ENCODE results near the gene EMILIN1. TPM values are rescaled to one million over a fixed set of nuclear protein-coding genes. Genes with fewer than 3 reads are reported as not detected.

EMILIN1 gene
- total RNA-seq, 1 donor from 2014 or later, result 17.4 TPM

DNA sequence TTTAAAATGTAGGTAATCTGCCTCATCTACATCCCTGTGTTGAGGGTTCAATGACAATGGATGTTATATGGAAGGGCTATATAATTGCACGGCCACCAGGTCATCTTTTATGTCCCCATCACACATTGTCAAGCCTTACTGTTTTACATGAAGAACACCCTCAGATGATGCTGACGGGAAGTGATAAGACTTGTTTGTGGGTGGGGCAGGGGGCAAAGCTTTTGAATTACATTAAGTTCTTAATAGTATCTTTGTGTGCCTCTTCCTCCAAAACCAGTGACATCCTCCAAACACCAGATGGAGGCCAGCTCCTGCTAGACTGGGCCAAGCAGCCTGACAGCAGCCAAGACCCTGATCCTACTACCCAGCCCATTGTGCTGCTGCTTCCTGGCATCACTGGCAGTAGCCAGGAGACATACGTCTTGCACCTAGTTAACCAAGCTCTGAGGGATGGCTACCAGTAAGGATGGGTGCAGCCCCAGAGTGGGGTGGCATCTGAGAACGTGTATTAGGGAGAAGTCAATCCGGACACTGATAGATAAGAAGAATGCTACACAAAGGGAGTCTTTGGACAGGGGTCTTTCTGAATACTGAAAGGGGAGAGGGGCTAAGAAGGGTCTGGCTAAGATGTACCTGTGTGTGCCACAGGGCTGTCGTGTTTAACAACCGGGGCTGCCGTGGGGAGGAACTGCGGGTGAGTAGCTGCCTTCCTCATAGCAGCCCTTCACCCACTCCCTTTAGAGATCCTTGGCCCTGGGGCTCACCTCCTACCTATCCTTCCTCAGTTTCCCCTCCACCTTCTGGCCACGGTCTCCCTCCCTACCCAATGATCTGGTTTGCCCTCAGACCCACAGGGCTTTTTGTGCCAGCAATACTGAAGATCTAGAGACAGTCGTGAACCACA, 50.5 kb downstream of the EMILIN1 start:
- intact Hi-C loops (cut with DNase I), result no loop called here
- DNase-seq, result no peak
- no peak for ATAC-seq (ENCODE audit: poor library complexity)

DNA sequence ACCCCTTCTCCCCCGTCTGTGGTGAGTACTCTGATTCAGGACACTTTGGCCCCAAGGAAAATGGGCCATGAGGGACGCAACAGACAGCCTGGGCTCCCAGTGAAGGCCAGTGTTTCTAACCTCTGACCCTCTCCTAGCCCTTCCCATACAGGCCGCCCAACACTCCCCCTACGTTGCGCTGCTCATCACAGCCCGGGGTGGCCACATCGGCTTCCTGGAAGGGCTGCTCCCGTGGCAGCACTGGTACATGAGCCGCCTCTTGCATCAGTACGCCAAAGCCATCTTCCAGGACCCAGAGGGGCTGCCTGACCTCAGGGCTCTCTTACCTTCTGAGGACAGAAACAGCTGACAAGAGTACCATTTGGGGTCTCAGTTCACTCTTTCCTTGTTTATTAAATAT, 52.0 kb downstream of the EMILIN1 start:
- DNase-seq (no peak), ATAC-seq (ENCODE audit: poor library complexity) (no peak)
- intact Hi-C loops (cut with DNase I), result no loop called here

DNA sequence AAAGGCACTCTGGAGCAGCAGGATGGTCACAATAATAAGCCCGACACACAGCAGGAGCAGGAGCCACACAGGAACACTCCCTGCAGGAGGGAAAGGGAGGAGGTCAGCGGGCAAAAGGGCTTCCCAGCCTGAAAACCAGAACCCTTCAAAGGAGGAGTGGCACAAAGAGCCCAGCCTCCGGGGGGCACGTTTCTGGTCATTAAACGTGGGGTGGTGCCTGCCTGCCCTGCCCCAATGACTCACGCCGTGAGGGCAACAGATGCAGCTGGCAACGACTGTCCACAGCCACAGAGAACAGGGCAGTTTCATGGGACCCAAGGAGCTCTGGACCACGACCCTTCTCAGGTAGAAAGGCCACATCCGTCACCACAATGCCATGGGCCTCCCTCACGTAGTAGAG, 53.0 kb downstream of the EMILIN1 start:
- intact Hi-C loops (cut with DNase I), result no loop called here
- DNase-seq (no peak), ATAC-seq (ENCODE audit: poor library complexity) (no peak)

DNA sequence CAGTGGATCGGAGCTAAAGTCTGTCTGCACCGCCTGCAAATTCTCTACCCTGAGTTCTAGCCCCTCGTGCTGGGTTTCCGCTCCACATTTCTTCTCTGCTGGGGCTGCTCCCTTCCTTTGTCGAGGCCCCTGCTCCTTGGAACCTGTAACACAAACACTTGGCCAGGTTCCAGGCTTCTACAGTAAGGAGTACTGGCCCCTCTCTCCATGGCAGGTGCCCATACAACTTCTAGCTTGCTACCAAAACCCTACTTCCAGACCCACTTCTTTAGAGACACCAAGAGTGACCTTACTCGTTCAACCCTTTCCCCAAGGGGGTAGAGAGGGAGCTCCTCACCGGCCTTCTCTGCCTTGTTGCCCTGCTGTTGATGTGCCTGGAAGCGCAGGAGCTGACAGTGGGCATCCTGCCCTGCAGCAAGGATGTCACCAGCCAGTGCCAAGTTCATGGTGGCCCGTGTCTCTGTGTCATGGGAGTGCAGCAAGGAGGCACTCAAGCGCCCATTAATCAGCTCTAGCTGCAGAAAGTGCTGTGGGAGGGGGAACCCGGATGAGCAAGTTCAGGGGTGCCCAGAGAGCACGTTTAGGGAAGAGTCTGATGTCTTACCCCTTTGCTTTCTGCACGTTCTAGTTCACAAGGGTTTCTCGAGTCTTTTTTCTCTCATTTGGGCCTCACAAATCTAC, 54.9 kb downstream of the EMILIN1 start:
- intact Hi-C loops (cut with DNase I), result no loop called here
- ATAC-seq (ENCODE audit: poor library complexity), result no peak
- DNase-seq, result no peak

DNA sequence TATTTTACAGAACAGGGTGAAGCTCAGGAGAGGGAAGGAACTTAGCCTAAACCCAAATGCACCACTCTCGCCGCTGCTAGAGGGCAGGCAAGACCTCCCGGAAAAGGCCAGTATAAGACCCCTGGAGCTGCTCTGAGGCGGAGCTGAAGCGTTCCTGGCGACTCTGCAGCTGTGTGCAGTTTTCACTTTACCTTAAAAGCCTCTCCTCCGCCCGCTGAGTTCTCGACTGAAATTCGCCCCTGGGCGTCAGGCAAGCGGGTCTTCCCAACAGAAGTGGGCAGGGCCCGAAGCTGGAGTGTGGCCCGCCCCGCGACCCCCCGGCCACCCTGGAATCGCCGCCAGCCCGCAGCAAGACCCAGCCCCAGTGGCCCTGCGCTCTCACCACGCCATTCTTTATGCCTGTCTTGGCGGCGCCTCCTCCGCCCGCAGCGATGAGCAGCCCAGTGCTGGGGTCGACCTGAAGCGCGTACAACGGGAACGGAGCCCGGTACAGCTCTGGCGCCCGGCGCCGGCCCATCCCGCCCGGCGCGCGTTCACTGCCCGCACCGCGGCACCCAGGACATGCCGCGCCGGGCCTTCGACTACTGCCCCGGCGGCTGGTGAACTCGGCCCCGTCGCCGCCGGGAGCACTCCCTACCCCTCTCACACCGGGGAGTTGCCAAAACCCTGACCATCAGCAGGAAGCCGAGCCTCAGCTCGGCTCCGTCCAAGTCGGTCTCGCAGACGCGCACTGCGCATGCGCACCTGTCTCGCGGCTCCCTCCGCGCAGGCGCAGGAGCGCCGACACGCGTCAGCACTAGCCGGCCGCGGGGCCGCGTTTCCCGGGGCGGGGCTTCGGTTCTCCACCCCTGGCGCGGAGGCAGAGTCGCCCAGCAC, 55.7 kb downstream of the EMILIN1 start, which contains the start of gene PREB:
PREB (minus strand) TSS at position 732 of the 876 bp plus-strand sequence; CDS start at position 517, 215 bp downstream.
- intact Hi-C loops (cut with DNase I), result no loop called here
- peak; percentile 99 for DNase-seq
- peak; percentile 98 for ATAC-seq (ENCODE audit: poor library complexity)

DNA sequence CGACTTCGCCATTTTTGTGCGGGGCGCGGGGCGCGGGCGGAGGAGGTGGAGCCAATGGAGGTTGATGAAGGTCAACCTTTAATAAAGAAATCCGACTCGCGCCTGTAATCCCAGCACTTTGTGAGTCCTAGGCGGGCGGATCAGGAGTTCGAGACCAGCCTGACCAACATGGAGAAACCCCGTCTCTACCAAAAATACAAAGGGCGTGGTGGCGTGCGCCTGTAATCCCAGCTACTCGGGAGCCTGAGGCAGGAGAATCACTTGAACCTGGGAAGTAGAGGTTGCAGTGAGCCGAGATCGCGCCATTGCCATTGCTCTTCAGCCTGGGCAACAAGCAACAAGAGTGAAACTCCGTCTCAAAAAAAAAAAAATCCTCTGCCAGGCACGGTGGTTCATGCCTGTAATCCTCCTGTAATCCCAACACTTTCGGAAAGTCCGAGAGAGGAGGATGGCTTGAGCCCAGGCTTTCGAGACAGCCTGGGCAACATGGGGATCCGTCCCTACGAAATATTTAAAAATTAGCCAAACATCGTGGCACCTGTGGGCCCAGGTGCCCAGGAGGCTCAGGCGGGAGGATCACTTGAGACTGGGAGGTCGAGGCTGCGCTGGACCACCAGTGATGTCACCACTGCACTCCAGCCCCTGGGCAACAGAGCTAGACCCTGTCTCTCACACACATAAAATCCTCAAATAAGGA, 56.5 kb downstream of the EMILIN1 start:
- no peak for DNase-seq
- ATAC-seq (ENCODE audit: poor library complexity), result no peak
- intact Hi-C loops (cut with DNase I), result no loop called here

DNA sequence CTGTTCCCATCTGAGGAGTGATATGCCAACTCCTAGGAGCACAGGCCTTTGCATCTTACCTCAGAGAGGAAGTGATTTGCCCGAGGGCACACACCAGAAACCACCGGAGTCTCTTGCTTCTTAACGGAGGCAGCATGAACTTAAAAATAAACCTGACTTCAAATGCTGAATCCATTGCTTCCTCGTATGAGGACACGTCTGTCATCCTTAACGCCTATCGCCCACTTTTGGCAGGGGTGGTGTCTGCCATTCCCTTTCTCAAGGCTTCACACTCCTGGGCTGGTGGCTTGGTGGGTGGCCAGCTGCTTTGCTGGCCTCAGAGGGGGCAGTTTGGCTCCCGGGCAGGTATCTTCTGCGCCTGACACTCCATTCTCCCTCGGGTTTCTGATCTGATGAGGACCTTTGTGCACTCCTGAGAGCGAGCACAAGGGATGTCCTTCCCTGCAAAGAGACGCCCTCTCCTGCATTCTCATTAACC, 57.1 kb downstream of the EMILIN1 start:
- intact Hi-C loops (cut with DNase I), result no loop called here
- DNase-seq, result no peak

More for the DNA sequence above, 57.1 kb downstream of the EMILIN1 start:
- ATAC-seq (ENCODE audit: poor library complexity), result no peak

Other genes with a start within 250 kb of the EMILIN1 start
- gene DPYSL5, start 230.5 kb upstream of the EMILIN1 start, total RNA-seq, result not detected
- gene MAPRE3, start 108.0 kb upstream of the EMILIN1 start, total RNA-seq, result 57.9 TPM
- 28.2 TPM for gene TMEM214, start 45.6 kb upstream of the EMILIN1 start, total RNA-seq
- 6.8 TPM for gene AGBL5, start 26.9 kb upstream of the EMILIN1 start, total RNA-seq
- 393 TPM for gene OST4, start 7.0 kb upstream of the EMILIN1 start, total RNA-seq
- gene KHK, start 8.2 kb downstream of the EMILIN1 start, total RNA-seq, result 3.3 TPM
- gene CGREF1, start 40.5 kb downstream of the EMILIN1 start, total RNA-seq, result 1.4 TPM
- gene ABHD1, start 45.2 kb downstream of the EMILIN1 start, total RNA-seq, result 4.0 TPM
- 50.6 TPM for gene PREB, start 56.0 kb downstream of the EMILIN1 start, total RNA-seq
- not detected for gene PRR30, start 60.8 kb downstream of the EMILIN1 start, total RNA-seq
- not detected for gene TCF23, start 70.4 kb downstream of the EMILIN1 start, total RNA-seq
- 109 TPM for gene ATRAID, start 133.4 kb downstream of the EMILIN1 start, total RNA-seq
- 12.3 TPM for gene SLC5A6, start 133.7 kb downstream of the EMILIN1 start, total RNA-seq
- 8.6 TPM for gene CAD, start 138.8 kb downstream of the EMILIN1 start, total RNA-seq
- 10.4 TPM for gene SLC30A3, start 184.4 kb downstream of the EMILIN1 start, total RNA-seq
- gene DNAJC5G, start 196.8 kb downstream of the EMILIN1 start, total RNA-seq, result 2.3 TPM
- gene TRIM54, start 203.8 kb downstream of the EMILIN1 start, total RNA-seq, result 301 TPM
- 0.59 TPM for gene UCN, start 229.8 kb downstream of the EMILIN1 start, total RNA-seq
- 37.2 TPM for gene MPV17, start 244.5 kb downstream of the EMILIN1 start, total RNA-seq

All from Right ventricle myocardium superior (tissue), 1 donor.